SK-N-SH (cell line): ENCODE data around the gene RHOH. TPM values are rescaled to one million over a fixed set of nuclear protein-coding genes. Genes with fewer than 3 reads are reported as not detected.

ENCODE experiments used
- CTCF ChIA-PET: fragments of 300-600, 350-600 bp; formaldehyde crosslinking; extraction: SDS; loops from one replicate; lab custom pipeline; 2021; lab: Yijun Ruan, JAX
- POLR2A ChIA-PET: fragments of 350-600 bp; sonication (Branson Sonifier 250); formaldehyde crosslinking; extraction: SDS; loops from one replicate; lab custom pipeline; 2020; ENCODE audit warnings: antibody characterized with exemption, inconsistent platforms; lab: Yijun Ruan, JAX
- DNase-seq: peaks from one replicate; pipeline ENCODE4 v3.0.0; 2012
- H2AFZ ChIP-seq: fragments of 200-600 bp; sonication (generic); 2 replicates; pipeline ENCODE4 v1.8.1; 2016; ENCODE audit warnings: antibody characterized with exemption, mild to moderate bottlenecking, low read depth
- H3F3A ChIP-seq: fragments of 200-600 bp; sonication (generic); replicated peaks from 2 replicates; pipeline ENCODE3; 2016; ENCODE audit warnings: antibody characterized with exemption, mild to moderate bottlenecking; ENCODE audit not compliant: insufficient read depth
- H3K27ac ChIP-seq, 2 experiments: fragments of 200-500 bp in 1 of 2; fragments of 200-600 bp in 1 of 2; sonication (Bioruptor generic) in 1 of 2; sonication (generic), shearing (Covaris generic) in 1 of 2; 2 replicates each; pipeline versions ENCODE4 v1.5.1 to v1.6.1; 2014 to 2016; ENCODE audit warnings: low read depth in 2 of 2, inconsistent platforms in 1 of 2, low read length in 1 of 2, mild to moderate bottlenecking in 1 of 2, mixed read lengths in 1 of 2
- H3K27me3 ChIP-seq: fragments of 200-600 bp; sonication (generic), shearing (Covaris generic); 2 replicates; pipeline ENCODE4 v1.6.1; 2016; ENCODE audit warnings: mixed run types; ENCODE audit not compliant: insufficient read depth
- H3K36me3 ChIP-seq, 2 experiments: fragments of 200-500 bp in 1 of 2; fragments of 200-600 bp in 1 of 2; sonication (Bioruptor generic) in 1 of 2; sonication (generic) in 1 of 2; replicated peaks in 1 of 2; 2 replicates each; pipeline versions ENCODE3 to v1.5.1; 2014 to 2016; ENCODE audit warnings: low read length in 1 of 2, mild to moderate bottlenecking in 1 of 2; ENCODE audit not compliant: insufficient read depth in 2 of 2, control insufficient read depth in 1 of 2
- H3K4me1 ChIP-seq, 2 experiments: fragments of 200-500 bp in 1 of 2; fragments of 200-600 bp in 1 of 2; sonication (Bioruptor generic) in 1 of 2; sonication (generic), shearing (Covaris generic) in 1 of 2; 2 replicates each; pipeline versions ENCODE4 v1.5.1 to v1.6.1; 2014 to 2016; ENCODE audit warnings: low read depth in 1 of 2, low read length in 1 of 2, mixed run types in 1 of 2; ENCODE audit not compliant: insufficient read depth in 2 of 2, control insufficient read depth in 1 of 2
- H3K4me2 ChIP-seq: fragments of 200-600 bp; sonication (generic), shearing (Covaris generic); 2 replicates; pipeline ENCODE4 v1.6.1; 2017; ENCODE audit warnings: mixed run types
- H3K4me3 ChIP-seq, 2 experiments: fragments of 200-500 bp in 1 of 2; fragments of 200-600 bp in 1 of 2; sonication (Bioruptor generic) in 1 of 2; sonication (generic), shearing (Covaris generic) in 1 of 2; 2 replicates each; pipeline versions ENCODE4 v1.5.1 to v1.8.1; 2014 to 2016; ENCODE audit warnings: low read depth in 2 of 2, inconsistent platforms in 1 of 2, low read length in 1 of 2, mild to moderate bottlenecking in 1 of 2, mixed read lengths in 1 of 2, moderate library complexity in 1 of 2
- H3K79me2 ChIP-seq: fragments of 200-600 bp; sonication (generic); 2 replicates; pipeline ENCODE4 v1.8.1; 2017; ENCODE audit warnings: mild to moderate bottlenecking; ENCODE audit not compliant: insufficient read depth
- H3K9ac ChIP-seq: fragments of 200-600 bp; sonication (generic); 2 replicates; pipeline ENCODE4 v1.6.1; 2017; ENCODE audit warnings: mixed run types
- H3K9me2 ChIP-seq: fragments of 200-600 bp; sonication (generic); 2 replicates; pipeline ENCODE4 v1.6.1; 2017; ENCODE audit warnings: mixed run types
- H3K9me3 ChIP-seq: fragments of 200-600 bp; sonication (generic); 2 replicates; pipeline ENCODE4 v1.6.1; 2017; ENCODE audit warnings: mixed run types, mild to moderate bottlenecking, moderate library complexity
- H4K20me1 ChIP-seq: fragments of 200-600 bp; sonication (generic); 2 replicates; pipeline ENCODE4 v1.6.1; 2017; ENCODE audit warnings: mild to moderate bottlenecking, mixed run types; ENCODE audit not compliant: insufficient read depth
- CHD2 ChIP-seq: fragments of 150-350 bp; IDR thresholded peaks from 2 replicates; pipeline ENCODE4 v1.6.1; 2018; ENCODE audit warnings: low read length; ENCODE audit not compliant: partially characterized antibody
- FOSL2 ChIP-seq: IDR thresholded peaks from 2 replicates; pipeline ENCODE4 v1.4.0; 2012; ENCODE audit warnings: low read depth, mild to moderate bottlenecking, moderate library complexity, borderline replicate concordance
- GATA2 ChIP-seq: sonication (generic); formaldehyde crosslinking; IDR thresholded peaks from 2 replicates; pipeline ENCODE4 v1.5.0; 2020; ENCODE audit warnings: mild to moderate bottlenecking, missing genetic modification reagents
- IRF3 ChIP-seq: fragments of 150-350 bp; IDR thresholded peaks from 2 replicates; pipeline ENCODE4 v1.6.1; 2016; ENCODE audit warnings: mild to moderate bottlenecking, low read depth, low read length
- JUND ChIP-seq: IDR thresholded peaks from 2 replicates; pipeline ENCODE4 v1.4.0; 2012
- MAX ChIP-seq: IDR thresholded peaks from 2 replicates; pipeline ENCODE4 v1.4.0; 2012; ENCODE audit warnings: low read depth
- MEF2A ChIP-seq: IDR thresholded peaks from 2 replicates; pipeline ENCODE4 v1.4.0; 2012; ENCODE audit warnings: low read depth, borderline replicate concordance
- MXI1 ChIP-seq: IDR thresholded peaks from 2 replicates; pipeline ENCODE4 v1.6.1; 2012; ENCODE audit warnings: mild to moderate bottlenecking, low read depth, low read length, improper control_type of control experiment
- PBX3 ChIP-seq: IDR thresholded peaks from 2 replicates; pipeline ENCODE4; 2012
- RXRA ChIP-seq: IDR thresholded peaks from 2 replicates; pipeline ENCODE4 v1.4.0; 2012; ENCODE audit warnings: low read depth, mild to moderate bottlenecking, borderline replicate concordance
- SMC3 ChIP-seq: IDR thresholded peaks from 2 replicates; pipeline ENCODE4 v1.6.1; 2012; ENCODE audit warnings: low read depth, low read length, improper control_type of control experiment
- TCF12 ChIP-seq: IDR thresholded peaks from 2 replicates; pipeline ENCODE4 v1.4.0; 2012
- TEAD4 ChIP-seq: IDR thresholded peaks from 2 replicates; pipeline ENCODE4 v1.4.0; 2012; ENCODE audit warnings: mild to moderate bottlenecking, borderline replicate concordance; ENCODE audit not compliant: insufficient read depth
- WGBS: methylation state at CpG from one replicate; pipeline ENCODE4 v1.1.6; 2017; ENCODE audit warnings: low lambda C conversion rate; 5-methylcytosine and 5-hydroxymethylcytosine counted together
- polyA plus RNA-seq, 3 experiments: library from polyadenylated mRNA; depleted of rRNA; stranded (reverse); fragments of >200 nt; gene quantifications; 2 replicates each; pipeline ENCODE4 v1.2.3, GENCODE V29; 2012

The RHOH gene
- polyA plus RNA-seq, 1 of the 3 experiments (the other 2 are of a cell fraction): not detected

- no peaks in the 10 kb centered on the region for H3K36me3 ChIP-seq
- 0 out of 2 replicates have a peak overlapping the region, but pooled peaks have one; percentile 71 for H3K4me2 ChIP-seq
- H3K9ac ChIP-seq: 0 out of 2 replicates have a peak overlapping the region, but pooled peaks have one; percentile 29
- ChIA-PET POLR2A (no interaction called here), CTCF (no interaction called here)
- H3K4me1 ChIP-seq: peaks cover 5 to 22% of the 10 kb centered on the region in 2 experiments
- no peaks in the 10 kb centered on the region for H3K79me2 ChIP-seq
- H2AFZ ChIP-seq: peak overlapping the region; percentile 57
- H3F3A ChIP-seq: peaks cover 40% of the 10 kb centered on the region
- no peaks in the 10 kb centered on the region for H3K27me3 ChIP-seq
- H3K9me2 ChIP-seq: no peaks in the 10 kb centered on the region
- no peaks in the 10 kb centered on the region for H4K20me1 ChIP-seq
- TF ChIP-seq GATA2 (no peak), IRF3 (no peak), SMC3 (no peak), MXI1 (no peak), TCF12 (no peak)
- 77% methylated on average over 4 of the region's 4 CpGs for WGBS
- peak overlapping the region in 1 of 2 experiments; percentile 95; a peak in 2 of 4 replicates for H3K27ac ChIP-seq
- no peak overlapping the region for H3K4me3 ChIP-seq
- DNase-seq: no peak
- H3K9me3 ChIP-seq: no peaks in the 10 kb centered on the region
Observed at GRCh38 chr4:40253906-40254305, 57.1 kb downstream of the RHOH start.

- Histone ChIP-seq H3K27ac (peak overlapping the region; percentile 17 to 95; a peak in 3 of 4 replicates), H3K4me1 (peaks cover 5 to 22% of the 10 kb centered on the region in 2 experiments), H3F3A (peaks cover 40% of the 10 kb centered on the region), H3K79me2 (no peaks in the 10 kb centered on the region), H3K27me3 (no peaks in the 10 kb centered on the region), H2AFZ (peak overlapping the region; percentile 37; the same call in 1 of the 2 replicates), H3K36me3 (no peaks in the 10 kb centered on the region), H3K9me2 (no peaks in the 10 kb centered on the region), H4K20me1 (no peaks in the 10 kb centered on the region), H3K9me3 (no peaks in the 10 kb centered on the region), H3K9ac (peak overlapping the region; percentile 29; the same call in 1 of the 2 replicates), H3K4me3 (peak overlapping the region in 1 of 2 experiments; percentile 25; a peak in 1 of 4 replicates), H3K4me2 (peak overlapping the region; percentile 71)
- 23% methylated on average over 8 of the region's 9 CpGs for WGBS
- ChIA-PET CTCF (no interaction called here), POLR2A (no interaction called here)
- DNase-seq: no peak
- peak; percentile 55; the same call in 1 of the 2 replicates for TF ChIP-seq MAX
- TF ChIP-seq FOSL2: peak; percentile 51
- TF ChIP-seq JUND: peak; percentile 54
- peak; percentile 75 for TF ChIP-seq PBX3
- TF ChIP-seq TEAD4: 0 out of 2 replicates have a peak, but pooled peaks have one; percentile 5
- no peak for TF ChIP-seq CHD2
- peak; percentile 61; the same call in 1 of the 2 replicates for TF ChIP-seq RXRA
- no peak for TF ChIP-seq MEF2A
Observed at GRCh38 chr4:40254608-40255392, 58.0 kb downstream of the RHOH start.
